ENCODE measurements around the gene FSIP2.

Gene FSIP2

GRCh38 chr2:185738679-185739472, at the start of gene FSIP2:
Gene FSIP2 (plus strand): TSS chr2:185738804. CDS start chr2:185738895, 91 bp downstream.
- DNase-seq (ENCODE audit: low read depth in 3 of 3, low spot score in 1 of 3): no peak

GRCh38 chr2:185689906-185690539, 48.6 kb upstream of the FSIP2 start:
- DNase-seq (ENCODE audit: low read depth in 3 of 3, low spot score in 1 of 3): no peak

- no peak for DNase-seq (ENCODE audit: low read depth in 3 of 3, low spot score in 1 of 3)
Observed at GRCh38 chr2:185695711-185696235, 42.8 kb upstream of the FSIP2 start.

- no peak for DNase-seq (ENCODE audit: low read depth in 3 of 3, low spot score in 1 of 3)
Observed at GRCh38 chr2:185700883-185701282, 37.7 kb upstream of the FSIP2 start.

GRCh38 chr2:185734658-185735057, 3.9 kb upstream of the FSIP2 start:
- no peak for DNase-seq (ENCODE audit: low read depth in 3 of 3, low spot score in 1 of 3)

GRCh38 chr2:185736210-185736609, 2.4 kb upstream of the FSIP2 start:
- DNase-seq (ENCODE audit: low read depth in 3 of 3, low spot score in 1 of 3): no peak

- no peak for DNase-seq (ENCODE audit: low read depth in 3 of 3, low spot score in 1 of 3)
Observed at GRCh38 chr2:185745864-185746859, 7.6 kb downstream of the FSIP2 start.

GRCh38 chr2:185757356-185757755, 18.8 kb downstream of the FSIP2 start:
- DNase-seq (ENCODE audit: low read depth in 3 of 3, low spot score in 1 of 3): no peak

GRCh38 chr2:185771396-185771795, 32.8 kb downstream of the FSIP2 start:
- DNase-seq (ENCODE audit: low read depth in 3 of 3, low spot score in 1 of 3): no peak

GRCh38 chr2:185780890-185781289, 42.3 kb downstream of the FSIP2 start:
- no peak for DNase-seq (ENCODE audit: low read depth in 3 of 3, low spot score in 1 of 3)

- DNase-seq (ENCODE audit: low read depth in 3 of 3, low spot score in 1 of 3): no peak
Observed at GRCh38 chr2:185782223-185782769, 43.7 kb downstream of the FSIP2 start.

GRCh38 chr2:185785156-185785555, 46.6 kb downstream of the FSIP2 start:
- DNase-seq (ENCODE audit: low read depth in 3 of 3, low spot score in 1 of 3): no peak

GRCh38 chr2:185785851-185786473, 47.4 kb downstream of the FSIP2 start:
- DNase-seq (ENCODE audit: low read depth in 3 of 3, low spot score in 1 of 3): no peak

- no peak for DNase-seq (ENCODE audit: low read depth in 3 of 3, low spot score in 1 of 3)
Observed at GRCh38 chr2:185787227-185788145, 48.9 kb downstream of the FSIP2 start.

- no peak for DNase-seq (ENCODE audit: low read depth in 3 of 3, low spot score in 1 of 3)
Observed at GRCh38 chr2:185790361-185790760, 51.8 kb downstream of the FSIP2 start.

GRCh38 chr2:185793532-185794345, 55.1 kb downstream of the FSIP2 start:
- no peak for DNase-seq (ENCODE audit: low read depth in 3 of 3, low spot score in 1 of 3)

GRCh38 chr2:185796758-185797157, 58.2 kb downstream of the FSIP2 start:
- no peak for DNase-seq (ENCODE audit: low read depth in 3 of 3, low spot score in 1 of 3)

GRCh38 chr2:185802926-185803325, 64.3 kb downstream of the FSIP2 start:
- DNase-seq (ENCODE audit: low read depth in 3 of 3, low spot score in 1 of 3): no peak

- no peak for DNase-seq (ENCODE audit: low read depth in 3 of 3, low spot score in 1 of 3)
Observed at GRCh38 chr2:185806783-185807182, 68.2 kb downstream of the FSIP2 start.

Measured in stimulated activated CD4-positive, alpha-beta T cell treated with anti-CD3 and anti-CD28 coated beads, TNF-alpha, amount 100 ng/mL, for 1 hour (primary cell).